ENCODE measurements around the gene LOXL3.

Gene LOXL3, protein sequence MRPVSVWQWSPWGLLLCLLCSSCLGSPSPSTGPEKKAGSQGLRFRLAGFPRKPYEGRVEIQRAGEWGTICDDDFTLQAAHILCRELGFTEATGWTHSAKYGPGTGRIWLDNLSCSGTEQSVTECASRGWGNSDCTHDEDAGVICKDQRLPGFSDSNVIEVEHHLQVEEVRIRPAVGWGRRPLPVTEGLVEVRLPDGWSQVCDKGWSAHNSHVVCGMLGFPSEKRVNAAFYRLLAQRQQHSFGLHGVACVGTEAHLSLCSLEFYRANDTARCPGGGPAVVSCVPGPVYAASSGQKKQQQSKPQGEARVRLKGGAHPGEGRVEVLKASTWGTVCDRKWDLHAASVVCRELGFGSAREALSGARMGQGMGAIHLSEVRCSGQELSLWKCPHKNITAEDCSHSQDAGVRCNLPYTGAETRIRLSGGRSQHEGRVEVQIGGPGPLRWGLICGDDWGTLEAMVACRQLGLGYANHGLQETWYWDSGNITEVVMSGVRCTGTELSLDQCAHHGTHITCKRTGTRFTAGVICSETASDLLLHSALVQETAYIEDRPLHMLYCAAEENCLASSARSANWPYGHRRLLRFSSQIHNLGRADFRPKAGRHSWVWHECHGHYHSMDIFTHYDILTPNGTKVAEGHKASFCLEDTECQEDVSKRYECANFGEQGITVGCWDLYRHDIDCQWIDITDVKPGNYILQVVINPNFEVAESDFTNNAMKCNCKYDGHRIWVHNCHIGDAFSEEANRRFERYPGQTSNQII

DNA sequence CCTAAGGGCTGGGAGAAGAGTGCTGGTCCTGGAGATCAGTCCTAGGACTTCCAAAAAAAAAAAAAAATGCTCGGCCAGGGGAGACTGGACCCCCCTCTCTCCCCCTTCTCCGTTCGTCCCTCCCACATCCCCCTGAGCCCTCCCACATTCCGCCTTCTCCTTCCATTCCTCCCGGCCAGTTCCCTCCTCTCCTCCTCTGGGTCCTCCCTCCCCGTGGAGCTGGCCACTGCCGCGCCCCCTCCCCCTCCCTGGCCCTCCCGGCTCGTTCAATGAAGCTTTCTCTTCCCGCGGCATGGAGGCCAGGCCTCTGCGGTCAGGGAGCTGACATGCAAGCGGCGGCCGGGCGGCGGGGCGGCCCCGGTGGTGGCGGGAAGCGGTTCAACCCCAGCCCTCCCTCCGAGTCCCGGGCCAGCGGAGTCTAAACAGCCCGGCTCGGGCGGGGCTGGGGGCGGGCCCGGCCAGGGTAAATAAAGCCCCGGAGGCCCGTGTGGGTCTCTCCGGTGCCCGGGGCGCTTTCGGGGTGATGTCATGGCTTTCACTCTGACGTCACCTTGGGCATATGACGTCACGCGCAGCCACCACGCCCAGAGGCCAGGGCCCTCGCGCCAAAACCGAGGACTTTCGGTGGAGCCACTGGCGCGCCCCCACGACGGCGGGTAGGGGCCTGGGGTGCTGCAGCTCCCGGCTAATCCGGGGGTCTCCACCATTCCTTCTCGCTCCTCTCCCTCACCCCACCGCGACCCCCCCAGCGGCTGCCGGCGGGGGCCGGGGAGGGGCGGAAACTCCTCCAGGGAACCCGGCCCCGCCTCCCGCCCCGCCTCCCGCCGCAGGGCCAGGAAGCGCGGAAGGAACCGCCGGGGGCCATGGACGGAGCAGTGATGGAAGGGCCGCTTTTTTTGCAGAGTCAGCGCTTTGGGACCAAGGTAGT lies at the start of gene LOXL3, which contains the start of gene DOK1:
TSS of gene LOXL3 (minus strand) at position 51 of the 928 bp plus-strand sequence. CDS start 1,308 bp downstream, outside the sequence.
TSS of gene DOK1 (plus strand) at position 829 of the 928 bp plus-strand sequence. CDS start at position 864, 35 bp downstream.
- peak; percentile 79 to 82 for DNase-seq (ENCODE audit: low read depth in 2 of 2)

DNA sequence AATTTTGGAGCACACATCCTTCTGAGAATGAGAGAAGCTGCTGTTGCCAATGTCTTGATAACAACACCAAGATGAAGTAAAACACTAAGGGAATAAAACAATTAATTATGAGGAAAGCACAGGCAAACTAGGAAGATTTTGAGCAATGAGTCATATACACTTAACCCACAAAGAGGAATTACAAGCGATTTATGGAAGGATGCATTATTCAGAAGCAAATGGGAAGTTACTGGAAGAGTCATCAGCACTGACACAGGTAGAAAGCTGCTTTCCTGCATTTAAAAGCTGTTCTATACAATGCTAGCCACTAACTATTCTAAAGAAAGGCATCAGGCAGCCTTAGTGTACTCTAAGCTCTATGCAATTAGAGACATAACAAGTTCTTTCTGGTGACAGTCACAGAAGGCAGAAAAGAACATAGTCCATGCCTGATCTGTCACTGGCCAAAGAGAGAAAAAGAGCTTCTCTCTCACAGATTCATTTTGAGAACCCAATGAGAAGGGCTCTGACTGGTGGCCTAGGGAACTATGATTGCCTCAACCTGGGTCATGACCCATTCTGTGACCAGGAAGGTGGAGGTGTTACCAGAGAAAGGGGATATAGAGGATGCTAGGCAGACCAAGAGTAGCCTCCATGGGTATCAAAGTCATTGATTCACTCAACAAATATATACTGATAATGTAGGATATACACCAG lies 49.0 kb upstream of the LOXL3 start:
- peak in 1 of 2 experiments; percentile 28 for DNase-seq (ENCODE audit: low read depth in 2 of 2)

GRCh38 chr2:74599676-74600075 lies 45.9 kb upstream of the LOXL3 start:
- DNase-seq (ENCODE audit: low read depth in 2 of 2) = no peak

GRCh38 chr2:74597410-74597809 lies 43.7 kb upstream of the LOXL3 start:
- DNase-seq (ENCODE audit: low read depth in 2 of 2) = no peak

DNA sequence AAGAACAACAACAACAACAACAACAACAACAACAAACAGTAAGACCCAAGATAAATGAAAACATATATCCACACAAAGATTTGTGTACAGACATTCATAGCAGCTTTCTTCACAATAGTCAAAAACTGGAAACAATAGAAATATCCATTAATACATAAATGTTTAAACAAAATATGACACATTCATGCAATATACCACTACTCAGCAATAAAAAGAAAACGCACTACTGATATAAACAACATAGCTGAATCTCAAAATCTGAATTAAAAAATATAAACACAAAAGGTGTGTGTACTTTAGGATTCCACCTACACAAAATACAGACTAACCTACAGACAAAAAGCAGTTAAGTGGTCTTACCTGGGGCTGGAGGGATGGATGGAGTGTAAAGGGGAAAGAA lies 42.8 kb upstream of the LOXL3 start:
- DNase-seq (ENCODE audit: low read depth in 2 of 2) = no peak

- no peak for DNase-seq (ENCODE audit: low read depth in 2 of 2)
Observed at GRCh38 chr2:74593826-74594772, 40.4 kb upstream of the LOXL3 start.

DNA sequence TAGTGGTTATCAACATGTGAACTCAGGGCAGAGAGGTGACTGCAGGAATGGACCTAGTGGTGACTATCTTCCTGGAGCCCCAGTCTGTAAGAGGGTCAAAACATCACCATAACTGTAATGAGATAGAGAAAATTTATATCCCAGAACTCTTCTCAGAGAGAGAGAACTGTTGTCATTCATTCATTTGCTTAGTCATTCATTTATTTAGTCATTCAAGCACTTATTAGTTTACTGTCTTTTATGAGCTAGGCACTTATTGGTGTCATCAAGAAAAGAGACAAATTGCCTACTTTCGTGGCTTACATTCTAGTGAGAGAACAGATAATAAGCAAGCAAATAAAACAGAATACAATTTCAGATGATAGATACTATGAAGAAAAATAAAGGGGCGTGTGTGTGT lies 34.9 kb upstream of the LOXL3 start:
- no peak for DNase-seq (ENCODE audit: low read depth in 2 of 2)

DNA sequence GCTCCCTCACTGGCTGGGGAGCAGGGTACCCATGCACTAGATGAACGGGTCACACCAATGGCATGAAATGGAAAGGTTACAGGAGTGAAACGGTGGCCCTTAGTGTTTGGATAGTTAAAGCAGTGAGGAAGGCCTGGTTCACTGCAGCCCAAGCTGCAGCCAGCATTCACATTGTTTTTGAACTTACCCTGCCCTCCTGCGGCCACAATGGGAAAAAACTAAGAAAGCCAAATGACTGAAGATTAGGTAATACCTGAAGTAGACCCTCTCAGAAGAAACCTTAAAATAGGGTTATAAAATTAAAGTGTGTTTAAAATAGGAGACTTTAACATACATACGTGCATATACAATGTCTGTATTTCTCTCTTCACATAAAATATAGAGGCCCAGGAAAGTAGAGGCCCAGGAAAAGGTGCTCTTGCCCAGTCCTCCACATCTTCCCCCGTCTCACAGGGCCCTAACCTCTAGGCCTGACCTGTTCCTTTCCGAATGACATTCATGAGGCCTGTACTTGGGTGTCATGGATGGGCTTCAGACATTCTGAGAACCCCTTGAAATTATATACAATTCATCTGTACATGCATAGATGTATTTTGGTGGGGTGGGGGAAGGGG lies 34.0 kb upstream of the LOXL3 start:
- peak in 1 of 2 experiments; percentile 33 for DNase-seq (ENCODE audit: low read depth in 2 of 2)

DNA sequence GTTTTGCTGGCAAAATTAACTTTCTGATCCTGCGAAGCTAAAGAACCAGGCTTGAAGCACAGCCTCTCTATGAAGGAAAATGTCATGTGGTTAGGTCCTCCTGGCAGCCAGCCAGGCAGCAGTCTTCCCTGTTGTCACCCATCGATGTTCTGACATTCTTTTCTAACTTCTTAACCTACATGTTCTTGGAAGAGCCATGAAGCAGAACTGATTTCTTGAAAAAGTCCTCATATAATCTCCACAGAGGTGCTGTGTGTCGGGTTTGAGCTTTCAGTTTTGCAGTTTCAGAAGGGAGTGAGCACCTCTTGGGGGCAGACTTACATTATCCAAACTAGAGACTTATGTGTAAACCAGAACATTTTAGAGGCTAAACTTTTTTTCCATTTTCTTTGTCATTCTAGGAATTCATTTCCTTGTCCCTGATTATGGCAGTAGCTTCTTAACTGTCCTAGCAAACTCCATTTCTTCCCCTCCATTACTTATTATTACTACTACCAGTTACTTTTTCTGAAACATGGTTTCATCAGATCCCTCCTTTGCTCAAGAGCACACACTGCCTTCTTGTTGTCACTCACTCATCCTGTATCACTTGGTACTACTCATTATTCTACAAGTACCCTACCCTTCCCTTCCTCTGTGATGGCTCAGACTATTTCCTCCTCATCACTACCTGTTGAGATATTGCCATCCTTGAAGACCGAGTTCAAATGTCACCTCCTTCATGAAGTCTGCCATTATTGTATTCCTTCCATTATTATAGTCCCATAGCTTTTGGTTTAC lies 31.9 kb upstream of the LOXL3 start:
- DNase-seq (ENCODE audit: low read depth in 2 of 2) = no peak

DNA sequence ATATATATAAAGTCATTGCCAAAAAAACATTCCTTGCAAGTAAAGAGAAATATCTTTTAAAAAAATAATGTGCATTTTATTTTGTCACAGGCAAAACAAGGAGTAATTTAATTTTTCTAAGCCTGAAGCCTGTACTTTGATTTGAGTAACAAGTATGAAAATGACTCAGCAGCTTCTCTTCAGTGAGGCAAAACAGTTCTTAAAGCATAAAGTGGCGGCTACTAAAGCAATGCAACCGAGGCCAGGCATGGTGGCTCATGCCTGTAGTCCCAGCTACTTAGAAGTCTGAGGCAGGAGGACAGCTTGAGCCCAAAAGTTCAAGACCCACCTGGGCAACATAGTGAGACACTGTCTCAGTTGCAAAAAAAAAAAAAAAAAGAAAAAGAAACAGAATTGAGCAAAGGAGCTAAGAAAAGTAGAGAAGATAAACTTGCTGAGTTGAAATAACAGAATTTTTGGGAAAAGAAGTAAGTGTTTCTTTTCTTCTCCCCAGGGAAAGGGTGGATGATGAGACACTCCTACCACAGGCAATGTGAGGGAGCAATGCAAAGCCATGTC lies 30.4 kb upstream of the LOXL3 start:
- no peak for DNase-seq (ENCODE audit: low read depth in 2 of 2)

DNA sequence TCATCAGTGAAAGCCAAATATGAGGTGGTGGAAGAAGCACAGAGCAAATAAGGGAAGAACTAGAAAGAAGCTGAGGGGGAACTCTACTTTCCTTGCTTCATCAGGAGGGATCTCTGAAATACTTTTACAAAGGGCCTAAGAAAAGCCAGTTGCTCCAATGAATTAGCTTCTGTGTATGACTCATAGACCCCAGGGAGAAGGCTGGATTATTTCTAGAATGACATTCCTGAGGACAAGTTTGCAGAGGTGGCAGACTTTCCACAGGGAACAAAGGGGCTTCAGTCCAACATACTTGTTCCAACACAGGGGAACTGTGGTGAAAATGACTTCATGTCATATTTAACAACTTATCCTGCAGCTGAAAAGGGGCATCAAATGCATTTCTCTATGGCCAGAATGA lies 29.8 kb upstream of the LOXL3 start:
- no peak for DNase-seq (ENCODE audit: low read depth in 2 of 2)

DNA sequence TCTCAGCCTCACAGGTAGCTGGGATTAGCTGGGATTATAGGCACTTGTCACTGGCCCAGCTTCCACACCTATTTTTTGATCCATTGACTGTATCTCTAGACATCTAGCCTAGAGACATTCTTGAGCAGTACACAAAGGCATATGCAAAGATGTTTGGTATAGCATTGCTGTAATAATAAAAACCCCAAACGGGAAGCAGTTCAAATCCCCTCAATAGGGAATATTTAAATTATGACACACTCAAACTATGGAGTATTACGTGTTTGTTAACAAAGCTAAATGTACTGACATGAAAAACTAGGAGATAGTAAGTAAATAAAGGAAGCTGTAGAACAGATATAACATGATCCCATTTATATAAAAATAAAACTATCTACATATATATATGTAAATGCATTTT lies 28.4 kb upstream of the LOXL3 start:
- no peak for DNase-seq (ENCODE audit: low read depth in 2 of 2)

- no peak for DNase-seq (ENCODE audit: low read depth in 2 of 2)
Observed at GRCh38 chr2:74581463-74581862, 27.7 kb upstream of the LOXL3 start.

DNA sequence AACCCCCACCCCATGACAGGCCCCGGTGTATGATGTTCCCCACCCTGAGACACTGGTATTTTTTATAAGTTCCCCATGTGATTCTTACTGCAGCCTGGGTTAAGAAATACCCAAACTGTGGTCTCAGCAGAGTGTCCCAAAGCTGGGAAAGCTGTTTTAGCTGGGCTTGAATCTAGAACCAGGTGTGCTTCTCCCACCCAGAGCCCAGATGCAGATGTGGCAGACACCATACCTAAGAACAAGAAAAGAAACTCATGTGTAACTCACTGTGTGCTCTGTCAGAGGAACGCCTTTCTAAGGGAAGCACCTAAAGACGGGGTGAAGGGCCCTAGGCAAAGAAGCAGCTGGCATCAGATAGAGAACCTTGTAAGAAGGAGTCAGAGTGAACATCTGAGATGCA lies 24.7 kb upstream of the LOXL3 start:
- DNase-seq (ENCODE audit: low read depth in 2 of 2) = no peak

DNA sequence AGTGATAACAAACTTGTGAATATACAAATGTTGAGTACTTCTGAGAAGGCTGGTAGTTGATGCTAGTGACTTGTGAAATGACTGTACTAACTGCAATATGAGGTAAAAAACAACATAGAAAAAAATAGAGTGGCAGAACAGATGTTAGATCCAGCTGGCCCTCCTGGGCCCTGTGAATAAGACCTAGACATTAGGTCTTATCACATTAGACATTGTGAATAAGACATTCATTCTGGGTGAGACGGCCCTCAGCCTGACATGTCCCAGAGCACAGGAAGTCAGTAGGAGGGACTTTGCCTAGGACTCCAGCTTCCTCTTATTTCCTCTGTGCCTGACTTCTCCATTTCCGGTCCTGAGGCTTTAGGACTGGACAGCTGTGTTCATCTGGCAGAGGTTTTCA lies 23.7 kb upstream of the LOXL3 start:
- no peak for DNase-seq (ENCODE audit: low read depth in 2 of 2)

GRCh38 chr2:74576863-74577229 lies 23.1 kb upstream of the LOXL3 start:
- peak; percentile 77 for DNase-seq (ENCODE audit: low read depth in 2 of 2)

GRCh38 chr2:74576211-74576862 lies 22.6 kb upstream of the LOXL3 start:
- DNase-seq (ENCODE audit: low read depth in 2 of 2) = peak; percentile 64

DNA sequence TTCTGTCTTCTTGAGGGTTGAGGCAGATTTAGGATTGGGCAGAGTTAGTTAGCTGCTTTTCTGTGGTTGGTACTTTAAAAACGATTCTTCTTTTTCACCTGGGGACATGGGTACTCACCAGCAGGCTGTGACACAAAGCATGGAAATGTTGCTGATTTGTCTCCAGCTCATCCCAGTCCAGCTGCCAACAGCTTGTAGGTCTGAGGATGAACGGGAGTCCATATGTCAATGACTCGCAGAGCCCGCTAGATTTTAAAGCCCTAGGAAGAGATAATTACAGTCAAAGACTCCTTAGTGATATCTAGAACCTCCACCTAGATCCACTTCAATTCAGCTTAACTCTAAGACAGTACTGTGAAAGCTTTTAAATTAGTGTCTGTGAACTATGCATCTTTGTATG lies 21.6 kb upstream of the LOXL3 start:
- DNase-seq (ENCODE audit: low read depth in 2 of 2) = no peak

All from fibroblast of skin of left biceps (primary cell).